Daoy (cell line): Measurements from ENCODE around the gene TMEM185A. TPM values are rescaled to one million over a fixed set of nuclear protein-coding genes. Genes with fewer than 3 reads are reported as not detected.
A peak's percentile ranks its signal among the peaks of the same experiment; 100 is the strongest.
"Not testable (repeated sequence)": the region's sequence is repeated elsewhere in the genome, so short reads cannot be mapped to it uniquely, and the experiment has no call there.

Experiments
- DNase-seq: peaks from one replicate; pipeline ENCODE4 v3.0.0-alpha.2; 2015; ENCODE audit warnings: low read depth
- total RNA-seq: library from RNA; depleted of rRNA; stranded (reverse); fragments of >200 nt; shearing (Covaris generic); gene quantifications from 2 replicates; pipeline ENCODE4 v1.2.3, GENCODE V29; 2014

The TMEM185A gene
- total RNA-seq, 1 experiment from 2014 or later: 8.3 TPM

- not testable (repeated sequence) for DNase-seq
These were observed 4.8 kb downstream of the TMEM185A start for GRCh38 chrX:149626829-149627228.

GRCh38 chrX:149619662-149620061 is 11.9 kb downstream of the TMEM185A start:
- DNase-seq: not testable (repeated sequence)

GRCh38 chrX:149618871-149619270 is 12.7 kb downstream of the TMEM185A start:
- no peak for DNase-seq

GRCh38 chrX:149611623-149612175 is 19.9 kb downstream of the TMEM185A start:
- no peak for DNase-seq

GRCh38 chrX:149610511-149610910 is 21.1 kb downstream of the TMEM185A start:
- no peak for DNase-seq

- no peak for DNase-seq
These were observed 23.9 kb downstream of the TMEM185A start for GRCh38 chrX:149607699-149608098.

- DNase-seq: not testable (repeated sequence)
These were observed 26.2 kb downstream of the TMEM185A start for GRCh38 chrX:149605248-149605885.

GRCh38 chrX:149598603-149599002 is 33.0 kb downstream of the TMEM185A start:
- not testable (repeated sequence) for DNase-seq

GRCh38 chrX:149595943-149596342 is 35.6 kb downstream of the TMEM185A start:
- DNase-seq: not testable (repeated sequence)

GRCh38 chrX:149595214-149595613 is 36.4 kb downstream of the TMEM185A start, which contains the start of gene HSFX2:
HSFX2 (minus strand) TSS chrX:149595314; CDS start chrX:149594700, 614 bp downstream.
- not testable (repeated sequence) for DNase-seq

GRCh38 chrX:149590993-149591392 is 40.6 kb downstream of the TMEM185A start:
- not testable (repeated sequence) for DNase-seq

GRCh38 chrX:149587359-149587758 is 44.2 kb downstream of the TMEM185A start, which contains the start of gene MAGEA9B:
MAGEA9B (minus strand) TSS chrX:149587459; CDS start chrX:149583179, 4,280 bp downstream.
- DNase-seq: not testable (repeated sequence)

- DNase-seq: not testable (repeated sequence)
These were observed 46.0 kb downstream of the TMEM185A start for GRCh38 chrX:149585631-149586030.

GRCh38 chrX:149573456-149573855 is 58.1 kb downstream of the TMEM185A start:
- DNase-seq: not testable (repeated sequence)

GRCh38 chrX:149572743-149573142 is 58.8 kb downstream of the TMEM185A start:
- peak; percentile 6 for DNase-seq

GRCh38 chrX:149571770-149572169 is 59.8 kb downstream of the TMEM185A start:
- no peak for DNase-seq

- peak; percentile 36 for DNase-seq
These were observed 60.9 kb downstream of the TMEM185A start for GRCh38 chrX:149570668-149571067.

GRCh38 chrX:149569770-149570169 is 61.8 kb downstream of the TMEM185A start:
- DNase-seq: no peak

GRCh38 chrX:149568701-149569296 is 62.8 kb downstream of the TMEM185A start:
- DNase-seq: no peak

GRCh38 chrX:149567621-149568417 is 63.8 kb downstream of the TMEM185A start:
- DNase-seq: no peak

- no peak for DNase-seq
These were observed 68.2 kb downstream of the TMEM185A start for GRCh38 chrX:149563359-149563758.

GRCh38 chrX:149555251-149555650 is 76.3 kb downstream of the TMEM185A start:
- not testable (repeated sequence) for DNase-seq
